Neural cell (in vitro differentiated cells): Measurements from ENCODE around the gene RGS17.

Experiments used
- POLR2AphosphoS5 ChIP-seq: IDR thresholded peaks from 2 replicates; pipeline ENCODE4 v1.6.1; 2012
- RAD21 ChIP-seq: fragments of 450-650 bp; conservative IDR thresholded peaks from 2 replicates; pipeline ENCODE4 v1.6.1; 2014; ENCODE audit warnings: antibody characterized with exemption, mild to moderate bottlenecking, moderate library complexity
- SMC3 ChIP-seq: fragments of 450-650 bp; conservative IDR thresholded peaks from 2 replicates; pipeline ENCODE4 v1.6.1; 2014; ENCODE audit warnings: antibody characterized with exemption, mild to moderate bottlenecking, moderate library complexity; ENCODE audit not compliant: poor library complexity
- TAF1 ChIP-seq: IDR thresholded peaks from 2 replicates; pipeline ENCODE4 v1.6.1; 2012; ENCODE audit warnings: low read depth
- TF ChIP-seq, protein P1 (sequence below): fragments of 450-650 bp; IDR thresholded peaks from 2 replicates; pipeline ENCODE4 v1.5.1; 2014; ENCODE audit warnings: antibody characterized with exemption, mild to moderate bottlenecking, moderate library complexity; ENCODE audit not compliant: poor library complexity, severe bottlenecking
- TF ChIP-seq, protein P2 (sequence below): IDR thresholded peaks from 2 replicates; pipeline ENCODE4 v1.6.1; 2012; ENCODE audit warnings: borderline replicate concordance

GRCh38 chr6:153167907-153168306, 36.8 kb upstream of the RGS17 start:
- no peak for TF ChIP-seq TAF1
- TF ChIP-seq, protein P1, sequence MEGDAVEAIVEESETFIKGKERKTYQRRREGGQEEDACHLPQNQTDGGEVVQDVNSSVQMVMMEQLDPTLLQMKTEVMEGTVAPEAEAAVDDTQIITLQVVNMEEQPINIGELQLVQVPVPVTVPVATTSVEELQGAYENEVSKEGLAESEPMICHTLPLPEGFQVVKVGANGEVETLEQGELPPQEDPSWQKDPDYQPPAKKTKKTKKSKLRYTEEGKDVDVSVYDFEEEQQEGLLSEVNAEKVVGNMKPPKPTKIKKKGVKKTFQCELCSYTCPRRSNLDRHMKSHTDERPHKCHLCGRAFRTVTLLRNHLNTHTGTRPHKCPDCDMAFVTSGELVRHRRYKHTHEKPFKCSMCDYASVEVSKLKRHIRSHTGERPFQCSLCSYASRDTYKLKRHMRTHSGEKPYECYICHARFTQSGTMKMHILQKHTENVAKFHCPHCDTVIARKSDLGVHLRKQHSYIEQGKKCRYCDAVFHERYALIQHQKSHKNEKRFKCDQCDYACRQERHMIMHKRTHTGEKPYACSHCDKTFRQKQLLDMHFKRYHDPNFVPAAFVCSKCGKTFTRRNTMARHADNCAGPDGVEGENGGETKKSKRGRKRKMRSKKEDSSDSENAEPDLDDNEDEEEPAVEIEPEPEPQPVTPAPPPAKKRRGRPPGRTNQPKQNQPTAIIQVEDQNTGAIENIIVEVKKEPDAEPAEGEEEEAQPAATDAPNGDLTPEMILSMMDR = no peak
- TF ChIP-seq POLR2AphosphoS5 = no peak
- TF ChIP-seq RAD21 = no peak
- TF ChIP-seq, protein P2, sequence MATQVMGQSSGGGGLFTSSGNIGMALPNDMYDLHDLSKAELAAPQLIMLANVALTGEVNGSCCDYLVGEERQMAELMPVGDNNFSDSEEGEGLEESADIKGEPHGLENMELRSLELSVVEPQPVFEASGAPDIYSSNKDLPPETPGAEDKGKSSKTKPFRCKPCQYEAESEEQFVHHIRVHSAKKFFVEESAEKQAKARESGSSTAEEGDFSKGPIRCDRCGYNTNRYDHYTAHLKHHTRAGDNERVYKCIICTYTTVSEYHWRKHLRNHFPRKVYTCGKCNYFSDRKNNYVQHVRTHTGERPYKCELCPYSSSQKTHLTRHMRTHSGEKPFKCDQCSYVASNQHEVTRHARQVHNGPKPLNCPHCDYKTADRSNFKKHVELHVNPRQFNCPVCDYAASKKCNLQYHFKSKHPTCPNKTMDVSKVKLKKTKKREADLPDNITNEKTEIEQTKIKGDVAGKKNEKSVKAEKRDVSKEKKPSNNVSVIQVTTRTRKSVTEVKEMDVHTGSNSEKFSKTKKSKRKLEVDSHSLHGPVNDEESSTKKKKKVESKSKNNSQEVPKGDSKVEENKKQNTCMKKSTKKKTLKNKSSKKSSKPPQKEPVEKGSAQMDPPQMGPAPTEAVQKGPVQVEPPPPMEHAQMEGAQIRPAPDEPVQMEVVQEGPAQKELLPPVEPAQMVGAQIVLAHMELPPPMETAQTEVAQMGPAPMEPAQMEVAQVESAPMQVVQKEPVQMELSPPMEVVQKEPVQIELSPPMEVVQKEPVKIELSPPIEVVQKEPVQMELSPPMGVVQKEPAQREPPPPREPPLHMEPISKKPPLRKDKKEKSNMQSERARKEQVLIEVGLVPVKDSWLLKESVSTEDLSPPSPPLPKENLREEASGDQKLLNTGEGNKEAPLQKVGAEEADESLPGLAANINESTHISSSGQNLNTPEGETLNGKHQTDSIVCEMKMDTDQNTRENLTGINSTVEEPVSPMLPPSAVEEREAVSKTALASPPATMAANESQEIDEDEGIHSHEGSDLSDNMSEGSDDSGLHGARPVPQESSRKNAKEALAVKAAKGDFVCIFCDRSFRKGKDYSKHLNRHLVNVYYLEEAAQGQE = no peak
- TF ChIP-seq SMC3 = no peak
